Measurements from ENCODE around the gene MYD88. TPM values are rescaled to one million over a fixed set of nuclear protein-coding genes. Genes with fewer than 3 reads are reported as not detected.

MYD88 gene
- total RNA-seq, 1 donor from 2014 or later: 55.8 TPM

DNA sequence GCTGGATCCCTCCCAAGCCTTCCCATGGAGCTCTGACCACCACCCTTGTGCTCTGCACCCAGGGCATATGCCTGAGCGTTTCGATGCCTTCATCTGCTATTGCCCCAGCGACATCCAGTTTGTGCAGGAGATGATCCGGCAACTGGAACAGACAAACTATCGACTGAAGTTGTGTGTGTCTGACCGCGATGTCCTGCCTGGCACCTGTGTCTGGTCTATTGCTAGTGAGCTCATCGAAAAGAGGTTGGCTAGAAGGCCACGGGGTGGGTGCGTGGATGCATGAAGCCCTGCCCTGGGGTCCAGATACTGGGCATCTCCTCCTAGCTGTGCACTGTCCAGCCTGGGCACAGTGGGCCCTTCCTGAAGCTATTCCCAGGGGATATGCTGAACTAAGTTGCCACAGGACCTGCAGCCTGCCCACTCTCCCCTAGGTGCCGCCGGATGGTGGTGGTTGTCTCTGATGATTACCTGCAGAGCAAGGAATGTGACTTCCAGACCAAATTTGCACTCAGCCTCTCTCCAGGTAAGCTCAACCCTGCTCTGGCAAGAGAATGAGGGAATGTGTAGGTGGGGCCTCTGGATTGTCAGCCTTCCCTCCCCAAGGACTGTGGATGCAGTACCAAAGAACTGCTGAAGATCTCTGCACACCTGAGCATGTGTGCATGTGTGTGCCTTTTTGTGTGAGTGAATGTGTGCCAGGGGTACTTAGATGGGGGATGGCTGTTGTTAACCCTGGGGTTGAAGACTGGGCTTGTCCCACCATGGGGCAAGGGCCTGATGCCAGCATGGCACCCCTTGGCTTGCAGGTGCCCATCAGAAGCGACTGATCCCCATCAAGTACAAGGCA lies 2.1 kb downstream of the MYD88 start:
- Mint-ChIP-seq H3K36me3 (ENCODE audit: low read depth, unreplicated experiment) (peaks cover 18% of the 10 kb centered on the region), H3K27ac (ENCODE audit: unreplicated experiment) (no peak overlapping the region), H3K9me3 (ENCODE audit: unreplicated experiment) (no peaks in the 10 kb centered on the region), H3K4me1 (ENCODE audit: low read depth, unreplicated experiment) (peaks cover 25% of the 10 kb centered on the region), H3K4me3 (ENCODE audit: unreplicated experiment) (no peak overlapping the region), H3K27me3 (ENCODE audit: low read depth, unreplicated experiment) (no peaks in the 10 kb centered on the region)
- no peak overlapping the region for H3K9ac ChIP-seq (ENCODE audit: low read length)
- H3K79me2 ChIP-seq (ENCODE audit: insufficient read depth, low read length): peaks cover 33% of the 10 kb centered on the region
- DNase-seq (ENCODE audit: low read depth) (no peak), FAIRE-seq (no peak)
- H2AFZ ChIP-seq (ENCODE audit: low read depth, low read length): no peak overlapping the region
- H3K4me1 ChIP-seq (ENCODE audit: insufficient read depth, low read length): peaks cover 18% of the 10 kb centered on the region
- no peaks in the 10 kb centered on the region for H3K27me3 ChIP-seq (ENCODE audit: insufficient read depth, low read length)
- peaks cover 14% of the 10 kb centered on the region for H4K20me1 ChIP-seq (ENCODE audit: insufficient read depth, low read length)
- H3K27ac ChIP-seq (ENCODE audit: low read depth, low read length): no peak overlapping the region
- H3K36me3 ChIP-seq (ENCODE audit: insufficient read depth, low read length): no peaks in the 10 kb centered on the region
- no peak overlapping the region for H3K4me3 ChIP-seq (ENCODE audit: insufficient read depth, low read depth, low read length)
- TF ChIP-seq EZH2 (IDR thresholded peaks at IDR 0.05; ENCODE audit: insufficient read depth, low read length): no peak
- no peaks in the 10 kb centered on the region for H3K9me3 ChIP-seq (ENCODE audit: insufficient read depth, low read depth, low read length)
- no peak overlapping the region for H3K4me2 ChIP-seq (ENCODE audit: low read length)

DNA sequence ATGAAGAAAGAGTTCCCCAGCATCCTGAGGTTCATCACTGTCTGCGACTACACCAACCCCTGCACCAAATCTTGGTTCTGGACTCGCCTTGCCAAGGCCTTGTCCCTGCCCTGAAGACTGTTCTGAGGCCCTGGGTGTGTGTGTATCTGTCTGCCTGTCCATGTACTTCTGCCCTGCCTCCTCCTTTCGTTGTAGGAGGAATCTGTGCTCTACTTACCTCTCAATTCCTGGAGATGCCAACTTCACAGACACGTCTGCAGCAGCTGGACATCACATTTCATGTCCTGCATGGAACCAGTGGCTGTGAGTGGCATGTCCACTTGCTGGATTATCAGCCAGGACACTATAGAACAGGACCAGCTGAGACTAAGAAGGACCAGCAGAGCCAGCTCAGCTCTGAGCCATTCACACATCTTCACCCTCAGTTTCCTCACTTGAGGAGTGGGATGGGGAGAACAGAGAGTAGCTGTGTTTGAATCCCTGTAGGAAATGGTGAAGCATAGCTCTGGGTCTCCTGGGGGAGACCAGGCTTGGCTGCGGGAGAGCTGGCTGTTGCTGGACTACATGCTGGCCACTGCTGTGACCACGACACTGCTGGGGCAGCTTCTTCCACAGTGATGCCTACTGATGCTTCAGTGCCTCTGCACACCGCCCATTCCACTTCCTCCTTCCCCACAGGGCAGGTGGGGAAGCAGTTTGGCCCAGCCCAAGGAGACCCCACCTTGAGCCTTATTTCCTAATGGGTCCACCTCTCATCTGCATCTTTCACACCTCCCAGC lies 2.9 kb downstream of the MYD88 start:
- FAIRE-seq (no peak), DNase-seq (ENCODE audit: low read depth) (no peak)
- Mint-ChIP-seq H3K36me3 (ENCODE audit: low read depth, unreplicated experiment) (peaks cover 18% of the 10 kb centered on the region), H3K9me3 (ENCODE audit: unreplicated experiment) (peaks cover 3% of the 10 kb centered on the region), H3K4me1 (ENCODE audit: low read depth, unreplicated experiment) (peaks cover 19% of the 10 kb centered on the region), H3K27ac (ENCODE audit: unreplicated experiment) (no peak overlapping the region), H3K4me3 (ENCODE audit: unreplicated experiment) (no peak overlapping the region), H3K27me3 (ENCODE audit: low read depth, unreplicated experiment) (no peaks in the 10 kb centered on the region)
- H3K9ac ChIP-seq (ENCODE audit: low read length): no peak overlapping the region
- no peaks in the 10 kb centered on the region for H3K27me3 ChIP-seq (ENCODE audit: insufficient read depth, low read length)
- H3K4me3 ChIP-seq (ENCODE audit: insufficient read depth, low read depth, low read length): no peak overlapping the region
- H3K4me1 ChIP-seq (ENCODE audit: insufficient read depth, low read length): peaks cover 18% of the 10 kb centered on the region
- no peaks in the 10 kb centered on the region for H3K9me3 ChIP-seq (ENCODE audit: insufficient read depth, low read depth, low read length)
- H2AFZ ChIP-seq (ENCODE audit: low read depth, low read length): no peak overlapping the region
- H3K79me2 ChIP-seq (ENCODE audit: insufficient read depth, low read length): peaks cover 25% of the 10 kb centered on the region
- H3K27ac ChIP-seq (ENCODE audit: low read depth, low read length): no peak overlapping the region
- H3K36me3 ChIP-seq (ENCODE audit: insufficient read depth, low read length): no peaks in the 10 kb centered on the region
- no peak overlapping the region for H3K4me2 ChIP-seq (ENCODE audit: low read length)
- peaks cover 7% of the 10 kb centered on the region for H4K20me1 ChIP-seq (ENCODE audit: insufficient read depth, low read length)
- no peak for TF ChIP-seq EZH2 (IDR thresholded peaks at IDR 0.05; ENCODE audit: insufficient read depth, low read length)
- TF ChIP-seq, protein P1, sequence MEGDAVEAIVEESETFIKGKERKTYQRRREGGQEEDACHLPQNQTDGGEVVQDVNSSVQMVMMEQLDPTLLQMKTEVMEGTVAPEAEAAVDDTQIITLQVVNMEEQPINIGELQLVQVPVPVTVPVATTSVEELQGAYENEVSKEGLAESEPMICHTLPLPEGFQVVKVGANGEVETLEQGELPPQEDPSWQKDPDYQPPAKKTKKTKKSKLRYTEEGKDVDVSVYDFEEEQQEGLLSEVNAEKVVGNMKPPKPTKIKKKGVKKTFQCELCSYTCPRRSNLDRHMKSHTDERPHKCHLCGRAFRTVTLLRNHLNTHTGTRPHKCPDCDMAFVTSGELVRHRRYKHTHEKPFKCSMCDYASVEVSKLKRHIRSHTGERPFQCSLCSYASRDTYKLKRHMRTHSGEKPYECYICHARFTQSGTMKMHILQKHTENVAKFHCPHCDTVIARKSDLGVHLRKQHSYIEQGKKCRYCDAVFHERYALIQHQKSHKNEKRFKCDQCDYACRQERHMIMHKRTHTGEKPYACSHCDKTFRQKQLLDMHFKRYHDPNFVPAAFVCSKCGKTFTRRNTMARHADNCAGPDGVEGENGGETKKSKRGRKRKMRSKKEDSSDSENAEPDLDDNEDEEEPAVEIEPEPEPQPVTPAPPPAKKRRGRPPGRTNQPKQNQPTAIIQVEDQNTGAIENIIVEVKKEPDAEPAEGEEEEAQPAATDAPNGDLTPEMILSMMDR (IDR thresholded peaks at IDR 0.05; ENCODE audit: insufficient read depth, low read depth, low read length): no peak

DNA sequence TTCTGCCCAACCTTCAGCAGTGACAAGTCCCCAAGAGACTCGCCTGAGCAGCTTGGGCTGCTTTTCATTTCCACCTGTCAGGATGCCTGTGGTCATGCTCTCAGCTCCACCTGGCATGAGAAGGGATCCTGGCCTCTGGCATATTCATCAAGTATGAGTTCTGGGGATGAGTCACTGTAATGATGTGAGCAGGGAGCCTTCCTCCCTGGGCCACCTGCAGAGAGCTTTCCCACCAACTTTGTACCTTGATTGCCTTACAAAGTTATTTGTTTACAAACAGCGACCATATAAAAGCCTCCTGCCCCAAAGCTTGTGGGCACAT lies 3.5 kb downstream of the MYD88 start:
- Mint-ChIP-seq H3K4me3 (ENCODE audit: unreplicated experiment) (no peak overlapping the region), H3K36me3 (ENCODE audit: low read depth, unreplicated experiment) (peaks cover 18% of the 10 kb centered on the region), H3K4me1 (ENCODE audit: low read depth, unreplicated experiment) (peaks cover 19% of the 10 kb centered on the region), H3K9me3 (ENCODE audit: unreplicated experiment) (peaks cover 3% of the 10 kb centered on the region), H3K27ac (ENCODE audit: unreplicated experiment) (no peak overlapping the region), H3K27me3 (ENCODE audit: low read depth, unreplicated experiment) (no peaks in the 10 kb centered on the region)
- peaks cover 20% of the 10 kb centered on the region for H3K79me2 ChIP-seq (ENCODE audit: insufficient read depth, low read length)
- no peak overlapping the region for H3K4me3 ChIP-seq (ENCODE audit: insufficient read depth, low read depth, low read length)
- no peaks in the 10 kb centered on the region for H3K27me3 ChIP-seq (ENCODE audit: insufficient read depth, low read length)
- DNase-seq (ENCODE audit: low read depth) (no peak), FAIRE-seq (no peak)
- H3K9ac ChIP-seq (ENCODE audit: low read length): no peak overlapping the region
- no peaks in the 10 kb centered on the region for H3K9me3 ChIP-seq (ENCODE audit: insufficient read depth, low read depth, low read length)
- H4K20me1 ChIP-seq (ENCODE audit: insufficient read depth, low read length): peaks cover 6% of the 10 kb centered on the region
- H2AFZ ChIP-seq (ENCODE audit: low read depth, low read length): no peak overlapping the region
- H3K4me2 ChIP-seq (ENCODE audit: low read length): no peak overlapping the region
- H3K27ac ChIP-seq (ENCODE audit: low read depth, low read length): no peak overlapping the region
- H3K4me1 ChIP-seq (ENCODE audit: insufficient read depth, low read length): peaks cover 18% of the 10 kb centered on the region
- H3K36me3 ChIP-seq (ENCODE audit: insufficient read depth, low read length): no peaks in the 10 kb centered on the region
- TF ChIP-seq EZH2 (IDR thresholded peaks at IDR 0.05; ENCODE audit: insufficient read depth, low read length): no peak
- TF ChIP-seq, protein P1 (IDR thresholded peaks at IDR 0.05; ENCODE audit: insufficient read depth, low read depth, low read length): no peak

Measured in astrocyte (in vitro differentiated cells and primary cell).